ENCODE data around the gene LRRC4B. TPM values are rescaled to one million over a fixed set of nuclear protein-coding genes. Genes with fewer than 3 reads are reported as not detected.

The LRRC4B gene
- polyA plus RNA-seq, 1 of the 3 experiments (the other 2 are of a cell fraction) = 6.9 TPM

DNA sequence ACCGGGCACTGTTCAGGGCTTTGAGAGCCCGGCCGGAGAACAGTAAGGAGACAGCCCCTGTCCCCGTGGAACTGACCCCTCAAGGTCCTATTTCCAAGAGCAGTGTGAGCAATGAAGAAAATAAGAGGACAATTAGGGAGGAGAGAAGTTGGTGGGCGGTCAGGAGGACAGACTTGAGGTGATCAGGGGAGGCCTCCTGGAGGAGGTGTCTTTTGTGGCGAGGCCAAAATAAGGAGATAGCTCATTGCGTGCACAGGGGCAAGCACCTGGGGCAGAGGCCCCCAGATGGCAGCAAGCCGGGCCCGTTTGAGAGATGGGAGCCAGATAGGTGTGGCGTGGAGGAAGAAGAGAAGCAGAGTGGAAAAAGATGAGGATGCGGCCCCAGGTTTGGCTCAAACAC lies 2.8 kb upstream of the LRRC4B start (continued):
- TF ChIP-seq FOXM1 (IDR thresholded peaks at IDR 0.05; ENCODE audit: low read depth) = no peak
- TF ChIP-seq RCOR1 (IDR thresholded peaks at IDR 0.05; ENCODE audit: low read length) = no peak
- TF ChIP-seq, protein P1, sequence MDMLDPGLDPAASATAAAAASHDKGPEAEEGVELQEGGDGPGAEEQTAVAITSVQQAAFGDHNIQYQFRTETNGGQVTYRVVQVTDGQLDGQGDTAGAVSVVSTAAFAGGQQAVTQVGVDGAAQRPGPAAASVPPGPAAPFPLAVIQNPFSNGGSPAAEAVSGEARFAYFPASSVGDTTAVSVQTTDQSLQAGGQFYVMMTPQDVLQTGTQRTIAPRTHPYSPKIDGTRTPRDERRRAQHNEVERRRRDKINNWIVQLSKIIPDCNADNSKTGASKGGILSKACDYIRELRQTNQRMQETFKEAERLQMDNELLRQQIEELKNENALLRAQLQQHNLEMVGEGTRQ (IDR thresholded peaks at IDR 0.05; ENCODE audit: borderline replicate concordance, low read depth, low read length) = no peak
- TF ChIP-seq GABPA (IDR thresholded peaks at IDR 0.05; ENCODE audit: low read depth) = no peak
- no peak for TF ChIP-seq MXI1 (IDR thresholded peaks at IDR 0.05; ENCODE audit: low read depth, low read length)

DNA sequence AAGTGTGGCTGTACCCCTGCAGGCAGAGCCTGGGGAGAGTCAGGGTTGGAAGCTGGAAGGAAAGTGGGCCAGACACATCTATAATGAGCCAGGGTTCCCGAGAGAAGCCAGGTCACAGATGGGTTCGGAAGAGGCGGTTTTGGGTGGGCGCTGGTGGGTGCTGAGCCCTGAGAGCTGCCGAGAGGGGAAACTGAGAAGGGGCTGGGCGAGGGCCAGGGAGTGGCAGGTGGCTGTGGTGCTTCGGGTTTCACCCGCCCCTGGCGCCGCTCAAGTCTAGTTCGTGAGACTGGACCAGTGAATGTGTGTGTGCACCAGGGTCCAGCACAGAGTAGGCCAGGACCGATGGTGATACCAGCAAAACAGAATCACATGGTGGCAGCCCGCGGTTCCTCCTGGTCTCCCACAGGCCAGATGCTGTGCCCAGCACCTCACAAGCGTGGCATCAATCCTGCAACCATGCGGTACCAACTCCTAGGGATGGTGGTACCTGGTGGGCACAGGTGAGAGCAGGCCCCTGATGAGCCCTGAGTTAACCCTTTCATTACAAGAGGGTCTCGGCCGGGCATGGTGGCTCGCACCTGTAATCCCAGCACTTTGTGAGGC lies 1.8 kb upstream of the LRRC4B start:
- Histone ChIP-seq H3K79me2 (ENCODE audit: insufficient read depth) (no peaks in the 10 kb centered on the region), H3K36me3 (replicated peaks in 1 of 2; ENCODE audit: control insufficient read depth in 1 of 2, insufficient read depth in 2 of 2, low read length in 1 of 2) (no peaks in the 10 kb centered on the region), H3K27ac (ENCODE audit: low read depth in 2 of 2, low read length in 1 of 2) (no peak overlapping the region), H3F3A (replicated peaks; ENCODE audit: insufficient read depth) (no peaks in the 10 kb centered on the region), H3K4me3 (ENCODE audit: low read depth in 2 of 2, low read length in 1 of 2) (no peak overlapping the region), H3K27me3 (ENCODE audit: insufficient read depth) (no peaks in the 10 kb centered on the region), H3K9ac (no peak overlapping the region), H3K4me2 (no peak overlapping the region), H3K4me1 (ENCODE audit: control insufficient read depth in 1 of 2, insufficient read depth in 2 of 2, low read depth in 1 of 2, low read length in 1 of 2) (peaks cover 0 to 12% of the 10 kb centered on the region in 2 experiments; a peak in 1 of 4 replicates), H4K20me1 (ENCODE audit: insufficient read depth) (peaks cover 4% of the 10 kb centered on the region; the same call in 1 of the 2 replicates), H3K9me3 (no peaks in the 10 kb centered on the region), H2AFZ (ENCODE audit: low read depth) (no peak overlapping the region), H3K9me2 (no peaks in the 10 kb centered on the region)
- WGBS (ENCODE audit: low lambda C conversion rate) = 96% methylated on average over 8 of the region's 19 CpGs
- TF ChIP-seq SMC3 (IDR thresholded peaks at IDR 0.05; ENCODE audit: low read depth, low read length) (no peak), EP300 (IDR thresholded peaks at IDR 0.05; ENCODE audit: borderline replicate concordance in 1 of 2, low read depth in 1 of 2, low read length in 1 of 2) (no peak), SIN3A (IDR thresholded peaks at IDR 0.05; ENCODE audit: borderline replicate concordance, low read depth, low read length) (no peak), MXI1 (IDR thresholded peaks at IDR 0.05; ENCODE audit: low read depth, low read length) (no peak), ELF1 (IDR thresholded peaks at IDR 0.05) (no peak), YY1 (IDR thresholded peaks at IDR 0.05; ENCODE audit: low read depth) (no peak), TEAD4 (IDR thresholded peaks at IDR 0.05; ENCODE audit: borderline replicate concordance, insufficient read depth) (no peak), TAF1 (IDR thresholded peaks at IDR 0.05; ENCODE audit: borderline replicate concordance, low read depth, low read length) (no peak)
- TF ChIP-seq, protein P1 (IDR thresholded peaks at IDR 0.05; ENCODE audit: borderline replicate concordance, low read depth, low read length) = no peak
- TF ChIP-seq, protein P2, sequence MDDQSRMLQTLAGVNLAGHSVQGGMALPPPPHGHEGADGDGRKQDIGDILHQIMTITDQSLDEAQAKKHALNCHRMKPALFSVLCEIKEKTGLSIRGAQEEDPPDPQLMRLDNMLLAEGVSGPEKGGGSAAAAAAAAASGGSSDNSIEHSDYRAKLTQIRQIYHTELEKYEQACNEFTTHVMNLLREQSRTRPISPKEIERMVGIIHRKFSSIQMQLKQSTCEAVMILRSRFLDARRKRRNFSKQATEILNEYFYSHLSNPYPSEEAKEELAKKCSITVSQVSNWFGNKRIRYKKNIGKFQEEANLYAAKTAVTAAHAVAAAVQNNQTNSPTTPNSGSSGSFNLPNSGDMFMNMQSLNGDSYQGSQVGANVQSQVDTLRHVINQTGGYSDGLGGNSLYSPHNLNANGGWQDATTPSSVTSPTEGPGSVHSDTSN (IDR thresholded peaks at IDR 0.05) = no peak
- POLR2A ChIA-PET = interaction anchor here (1.1 kb wide), 1 partner anchor 32 kb away, joined by 4 read pairs; no protein-coding TSS in a partner anchor
- DNase-seq = no peak
- CTCF ChIA-PET = interaction anchor here (1.0 to 6.4 kb wide), 5 partner anchors 13 to 214 kb away, joined by 3 to 50 read pairs (median 4); no protein-coding TSS in a partner anchor

Measured in SK-N-SH (cell line).